GM12878 (cell line): ENCODE data around the gene PUS7L. TPM values are rescaled to one million over a fixed set of nuclear protein-coding genes. Genes with fewer than 3 reads are reported as not detected.

ENCODE experiments used
- CBX3 ChIP-seq: fragments of 200-600 bp; sonication (generic); IDR thresholded peaks from 2 replicates; pipeline ENCODE4 v1.6.1; 2016; ENCODE audit warnings: low read depth, borderline replicate concordance
- CBX5 ChIP-seq: sonication (generic); IDR thresholded peaks from 2 replicates; pipeline ENCODE4 v1.6.1; 2016; ENCODE audit warnings: low read depth, moderate library complexity, mild to moderate bottlenecking, inconsistent platforms
- CHD2 ChIP-seq: IDR thresholded peaks from 2 replicates; pipeline ENCODE4 v1.6.1; 2011; ENCODE audit warnings: low read depth, low read length, improper control_type of control experiment, borderline replicate concordance
- PAX5 ChIP-seq: IDR thresholded peaks from 2 replicates; pipeline ENCODE4 v1.6.1; 2011; ENCODE audit warnings: low read depth, low read length, borderline replicate concordance
- SPI1 ChIP-seq: IDR thresholded peaks from 2 replicates; pipeline ENCODE4 v1.6.1; 2011; ENCODE audit warnings: low read depth, mild to moderate bottlenecking, low read length, moderate library complexity, borderline replicate concordance; ENCODE audit not compliant: insufficient read depth
- TAF1 ChIP-seq: IDR thresholded peaks from 2 replicates; pipeline ENCODE4 v1.6.1; 2011; ENCODE audit warnings: mild to moderate bottlenecking, low read depth, low read length, borderline replicate concordance
- ZNF274 ChIP-seq: IDR thresholded peaks from one replicate; pipeline ENCODE4 v1.8.0; 2011; ENCODE audit not compliant: insufficient read length, insufficient read depth
- polyA plus RNA-seq, 11 experiments: library from polyadenylated mRNA; depleted of rRNA in 4 of 11; unstranded in 6 of 11; stranded (reverse) in 5 of 11; fragments of >200 nt; fragmentation: Nextera tagmentation in 4 of 11; fragmentation: Illumina TruSeq in 1 of 11; extraction: Ambion mirVana in 4 of 11; extraction: Trizol in 1 of 11; gene quantifications; 1 replicate in 1 of 11; 2 replicates in 10 of 11; pipeline versions ENCODE4 v1.2.1 to v1.2.3, GENCODE V29; 2011 to 2016; ENCODE audit warnings: inconsistent platforms in 2 of 11, missing spikeins in 2 of 11, low read depth in 1 of 11
- total RNA-seq, 4 experiments: library from RNA; depleted of rRNA in 3 of 4; stranded (reverse); fragments of >200 nt in 3 of 4; fragmentation: Illumina TruSeq in 1 of 4; extraction: Trizol in 1 of 4; gene quantifications; 2 replicates each; pipeline versions ENCODE4 v1.2.1 to v1.2.3, GENCODE V29; 2013 to 2021
- TF ChIP-seq, protein P1 (sequence below): fragments of 450-650 bp; IDR thresholded peaks from 2 replicates; pipeline ENCODE4 v1.6.1; 2016; ENCODE audit warnings: mild to moderate bottlenecking
- TF ChIP-seq, protein P2 (sequence below): fragments of 450-650 bp; IDR thresholded peaks from 2 replicates; pipeline ENCODE4 v1.6.1; 2017; ENCODE audit warnings: mild to moderate bottlenecking, moderate library complexity
- TF ChIP-seq, protein P3 (sequence below): fragments of 450-650 bp; formaldehyde crosslinking; IDR thresholded peaks from 2 replicates; pipeline ENCODE4 v1.4.0; 2020; ENCODE audit warnings: mild to moderate bottlenecking, moderate library complexity
- TF ChIP-seq, protein P4 (sequence below): fragments of 450-650 bp; IDR thresholded peaks from 2 replicates; pipeline ENCODE4 v1.6.1; 2018; ENCODE audit warnings: borderline replicate concordance, mild to moderate bottlenecking; ENCODE audit not compliant: partially characterized antibody
- TF ChIP-seq, protein P5 (sequence below): fragments of 150-350 bp; IDR thresholded peaks from 2 replicates; pipeline ENCODE4 v1.6.1; 2016; ENCODE audit warnings: low read depth, low read length

The PUS7L gene
- total and polyA plus RNA-seq, 10 of the 15 experiments (the other 5 are each of a cell fraction or from before 2014, with no cell fraction given) = 7.2 to 42.1 (median 19.6) TPM

DNA sequence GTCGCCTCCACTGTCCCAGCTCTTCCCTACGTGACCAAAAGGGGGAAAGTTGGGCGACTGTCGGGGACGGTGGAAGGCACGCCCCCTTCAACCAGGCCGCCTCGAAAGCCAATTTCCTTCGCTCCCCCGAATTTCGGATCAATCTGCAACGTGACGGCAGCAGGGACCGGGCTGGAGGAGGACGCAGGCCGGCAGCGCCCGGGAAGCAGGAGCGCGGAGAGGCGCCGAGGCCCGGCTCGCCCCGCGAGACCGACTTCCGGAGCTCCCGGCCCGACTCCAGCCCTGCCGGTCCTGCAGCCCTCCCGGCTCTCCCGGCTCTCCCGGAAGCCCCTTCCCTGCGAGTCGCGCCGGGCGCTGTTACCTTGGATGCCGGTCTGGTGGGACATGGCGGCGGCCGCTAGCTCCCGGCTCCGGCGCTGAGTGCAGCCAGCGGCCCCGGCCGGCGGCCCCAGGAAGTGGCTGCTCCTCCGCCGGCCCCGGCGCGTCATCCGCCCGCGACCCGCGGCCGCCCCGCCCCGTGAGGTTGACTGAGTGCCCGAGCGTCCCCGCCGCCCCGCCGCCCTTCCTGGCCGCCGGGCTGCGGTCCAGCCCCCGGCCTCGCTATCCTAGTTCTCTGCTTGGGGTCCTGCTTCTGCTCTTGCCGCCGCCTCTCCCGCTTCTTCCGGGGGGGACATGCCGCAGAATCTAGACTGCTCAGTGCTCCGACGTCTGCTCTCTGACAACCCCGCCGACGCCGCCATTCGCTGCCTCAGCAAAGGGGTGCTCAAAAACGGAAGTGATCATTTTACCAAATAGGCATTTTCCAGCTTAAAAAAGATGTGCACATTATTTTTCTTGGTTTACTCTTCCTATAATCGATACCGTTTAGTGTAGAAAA, 47.5 kb upstream of the PUS7L start, which contains the start of gene TWF1 (continued):
- TF ChIP-seq, protein P1, sequence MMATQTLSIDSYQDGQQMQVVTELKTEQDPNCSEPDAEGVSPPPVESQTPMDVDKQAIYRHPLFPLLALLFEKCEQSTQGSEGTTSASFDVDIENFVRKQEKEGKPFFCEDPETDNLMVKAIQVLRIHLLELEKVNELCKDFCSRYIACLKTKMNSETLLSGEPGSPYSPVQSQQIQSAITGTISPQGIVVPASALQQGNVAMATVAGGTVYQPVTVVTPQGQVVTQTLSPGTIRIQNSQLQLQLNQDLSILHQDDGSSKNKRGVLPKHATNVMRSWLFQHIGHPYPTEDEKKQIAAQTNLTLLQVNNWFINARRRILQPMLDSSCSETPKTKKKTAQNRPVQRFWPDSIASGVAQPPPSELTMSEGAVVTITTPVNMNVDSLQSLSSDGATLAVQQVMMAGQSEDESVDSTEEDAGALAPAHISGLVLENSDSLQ = 0 out of 2 replicates have a peak, but pooled peaks have one; percentile 23
- TF ChIP-seq, protein P2, sequence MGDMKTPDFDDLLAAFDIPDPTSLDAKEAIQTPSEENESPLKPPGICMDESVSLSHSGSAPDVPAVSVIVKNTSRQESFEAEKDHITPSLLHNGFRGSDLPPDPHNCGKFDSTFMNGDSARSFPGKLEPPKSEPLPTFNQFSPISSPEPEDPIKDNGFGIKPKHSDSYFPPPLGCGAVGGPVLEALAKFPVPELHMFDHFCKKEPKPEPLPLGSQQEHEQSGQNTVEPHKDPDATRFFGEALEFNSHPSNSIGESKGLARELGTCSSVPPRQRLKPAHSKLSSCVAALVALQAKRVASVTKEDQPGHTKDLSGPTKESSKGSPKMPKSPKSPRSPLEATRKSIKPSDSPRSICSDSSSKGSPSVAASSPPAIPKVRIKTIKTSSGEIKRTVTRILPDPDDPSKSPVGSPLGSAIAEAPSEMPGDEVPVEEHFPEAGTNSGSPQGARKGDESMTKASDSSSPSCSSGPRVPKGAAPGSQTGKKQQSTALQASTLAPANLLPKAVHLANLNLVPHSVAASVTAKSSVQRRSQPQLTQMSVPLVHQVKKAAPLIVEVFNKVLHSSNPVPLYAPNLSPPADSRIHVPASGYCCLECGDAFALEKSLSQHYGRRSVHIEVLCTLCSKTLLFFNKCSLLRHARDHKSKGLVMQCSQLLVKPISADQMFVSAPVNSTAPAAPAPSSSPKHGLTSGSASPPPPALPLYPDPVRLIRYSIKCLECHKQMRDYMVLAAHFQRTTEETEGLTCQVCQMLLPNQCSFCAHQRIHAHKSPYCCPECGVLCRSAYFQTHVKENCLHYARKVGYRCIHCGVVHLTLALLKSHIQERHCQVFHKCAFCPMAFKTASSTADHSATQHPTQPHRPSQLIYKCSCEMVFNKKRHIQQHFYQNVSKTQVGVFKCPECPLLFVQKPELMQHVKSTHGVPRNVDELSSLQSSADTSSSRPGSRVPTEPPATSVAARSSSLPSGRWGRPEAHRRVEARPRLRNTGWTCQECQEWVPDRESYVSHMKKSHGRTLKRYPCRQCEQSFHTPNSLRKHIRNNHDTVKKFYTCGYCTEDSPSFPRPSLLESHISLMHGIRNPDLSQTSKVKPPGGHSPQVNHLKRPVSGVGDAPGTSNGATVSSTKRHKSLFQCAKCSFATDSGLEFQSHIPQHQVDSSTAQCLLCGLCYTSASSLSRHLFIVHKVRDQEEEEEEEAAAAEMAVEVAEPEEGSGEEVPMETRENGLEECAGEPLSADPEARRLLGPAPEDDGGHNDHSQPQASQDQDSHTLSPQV = peak; percentile 46; the same call in 1 of the 2 replicates
- no peak for TF ChIP-seq ZNF274
- TF ChIP-seq, protein P3, sequence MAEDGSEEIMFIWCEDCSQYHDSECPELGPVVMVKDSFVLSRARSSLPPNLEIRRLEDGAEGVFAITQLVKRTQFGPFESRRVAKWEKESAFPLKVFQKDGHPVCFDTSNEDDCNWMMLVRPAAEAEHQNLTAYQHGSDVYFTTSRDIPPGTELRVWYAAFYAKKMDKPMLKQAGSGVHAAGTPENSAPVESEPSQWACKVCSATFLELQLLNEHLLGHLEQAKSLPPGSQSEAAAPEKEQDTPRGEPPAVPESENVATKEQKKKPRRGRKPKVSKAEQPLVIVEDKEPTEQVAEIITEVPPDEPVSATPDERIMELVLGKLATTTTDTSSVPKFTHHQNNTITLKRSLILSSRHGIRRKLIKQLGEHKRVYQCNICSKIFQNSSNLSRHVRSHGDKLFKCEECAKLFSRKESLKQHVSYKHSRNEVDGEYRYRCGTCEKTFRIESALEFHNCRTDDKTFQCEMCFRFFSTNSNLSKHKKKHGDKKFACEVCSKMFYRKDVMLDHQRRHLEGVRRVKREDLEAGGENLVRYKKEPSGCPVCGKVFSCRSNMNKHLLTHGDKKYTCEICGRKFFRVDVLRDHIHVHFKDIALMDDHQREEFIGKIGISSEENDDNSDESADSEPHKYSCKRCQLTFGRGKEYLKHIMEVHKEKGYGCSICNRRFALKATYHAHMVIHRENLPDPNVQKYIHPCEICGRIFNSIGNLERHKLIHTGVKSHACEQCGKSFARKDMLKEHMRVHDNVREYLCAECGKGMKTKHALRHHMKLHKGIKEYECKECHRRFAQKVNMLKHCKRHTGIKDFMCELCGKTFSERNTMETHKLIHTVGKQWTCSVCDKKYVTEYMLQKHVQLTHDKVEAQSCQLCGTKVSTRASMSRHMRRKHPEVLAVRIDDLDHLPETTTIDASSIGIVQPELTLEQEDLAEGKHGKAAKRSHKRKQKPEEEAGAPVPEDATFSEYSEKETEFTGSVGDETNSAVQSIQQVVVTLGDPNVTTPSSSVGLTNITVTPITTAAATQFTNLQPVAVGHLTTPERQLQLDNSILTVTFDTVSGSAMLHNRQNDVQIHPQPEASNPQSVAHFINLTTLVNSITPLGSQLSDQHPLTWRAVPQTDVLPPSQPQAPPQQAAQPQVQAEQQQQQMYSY (CRISPR knock-in tag) = no peak
- TF ChIP-seq PAX5 = no peak
- TF ChIP-seq CBX3 = no peak
- TF ChIP-seq SPI1 = peak; percentile 85
- 0 out of 2 replicates have a peak, but pooled peaks have one; percentile 17 for TF ChIP-seq TAF1
- no peak for TF ChIP-seq CHD2
- TF ChIP-seq CBX5 = peak; percentile 70; the same call in 1 of the 2 replicates
- TF ChIP-seq, protein P4, sequence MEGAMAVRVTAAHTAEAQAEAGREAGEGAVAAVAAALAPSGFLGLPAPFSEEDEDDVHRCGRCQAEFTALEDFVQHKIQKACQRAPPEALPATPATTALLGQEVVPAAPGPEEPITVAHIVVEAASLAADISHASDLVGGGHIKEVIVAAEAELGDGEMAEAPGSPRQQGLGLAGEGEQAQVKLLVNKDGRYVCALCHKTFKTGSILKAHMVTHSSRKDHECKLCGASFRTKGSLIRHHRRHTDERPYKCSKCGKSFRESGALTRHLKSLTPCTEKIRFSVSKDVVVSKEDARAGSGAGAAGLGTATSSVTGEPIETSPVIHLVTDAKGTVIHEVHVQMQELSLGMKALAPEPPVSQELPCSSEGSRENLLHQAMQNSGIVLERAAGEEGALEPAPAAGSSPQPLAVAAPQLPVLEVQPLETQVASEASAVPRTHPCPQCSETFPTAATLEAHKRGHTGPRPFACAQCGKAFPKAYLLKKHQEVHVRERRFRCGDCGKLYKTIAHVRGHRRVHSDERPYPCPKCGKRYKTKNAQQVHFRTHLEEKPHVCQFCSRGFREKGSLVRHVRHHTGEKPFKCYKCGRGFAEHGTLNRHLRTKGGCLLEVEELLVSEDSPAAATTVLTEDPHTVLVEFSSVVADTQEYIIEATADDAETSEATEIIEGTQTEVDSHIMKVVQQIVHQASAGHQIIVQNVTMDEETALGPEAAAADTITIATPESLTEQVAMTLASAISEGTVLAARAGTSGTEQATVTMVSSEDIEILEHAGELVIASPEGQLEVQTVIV = no peak
- TF ChIP-seq, protein P5, sequence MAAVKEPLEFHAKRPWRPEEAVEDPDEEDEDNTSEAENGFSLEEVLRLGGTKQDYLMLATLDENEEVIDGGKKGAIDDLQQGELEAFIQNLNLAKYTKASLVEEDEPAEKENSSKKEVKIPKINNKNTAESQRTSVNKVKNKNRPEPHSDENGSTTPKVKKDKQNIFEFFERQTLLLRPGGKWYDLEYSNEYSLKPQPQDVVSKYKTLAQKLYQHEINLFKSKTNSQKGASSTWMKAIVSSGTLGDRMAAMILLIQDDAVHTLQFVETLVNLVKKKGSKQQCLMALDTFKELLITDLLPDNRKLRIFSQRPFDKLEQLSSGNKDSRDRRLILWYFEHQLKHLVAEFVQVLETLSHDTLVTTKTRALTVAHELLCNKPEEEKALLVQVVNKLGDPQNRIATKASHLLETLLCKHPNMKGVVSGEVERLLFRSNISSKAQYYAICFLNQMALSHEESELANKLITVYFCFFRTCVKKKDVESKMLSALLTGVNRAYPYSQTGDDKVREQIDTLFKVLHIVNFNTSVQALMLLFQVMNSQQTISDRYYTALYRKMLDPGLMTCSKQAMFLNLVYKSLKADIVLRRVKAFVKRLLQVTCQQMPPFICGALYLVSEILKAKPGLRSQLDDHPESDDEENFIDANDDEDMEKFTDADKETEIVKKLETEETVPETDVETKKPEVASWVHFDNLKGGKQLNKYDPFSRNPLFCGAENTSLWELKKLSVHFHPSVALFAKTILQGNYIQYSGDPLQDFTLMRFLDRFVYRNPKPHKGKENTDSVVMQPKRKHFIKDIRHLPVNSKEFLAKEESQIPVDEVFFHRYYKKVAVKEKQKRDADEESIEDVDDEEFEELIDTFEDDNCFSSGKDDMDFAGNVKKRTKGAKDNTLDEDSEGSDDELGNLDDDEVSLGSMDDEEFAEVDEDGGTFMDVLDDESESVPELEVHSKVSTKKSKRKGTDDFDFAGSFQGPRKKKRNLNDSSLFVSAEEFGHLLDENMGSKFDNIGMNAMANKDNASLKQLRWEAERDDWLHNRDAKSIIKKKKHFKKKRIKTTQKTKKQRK = no peak
